IPS DF 19.7 (cell line): Measurements from ENCODE around the gene ANXA8.
"Not testable (repeated sequence)": the region's sequence is repeated elsewhere in the genome, so short reads cannot be mapped to it uniquely, and the experiment has no call there.

Experiments
- DNase-seq: peaks from one replicate; pipeline ENCODE4 v3.0.0-alpha.2; 2013; ENCODE audit warnings: low read depth, low spot score

The ANXA8 gene, protein sequence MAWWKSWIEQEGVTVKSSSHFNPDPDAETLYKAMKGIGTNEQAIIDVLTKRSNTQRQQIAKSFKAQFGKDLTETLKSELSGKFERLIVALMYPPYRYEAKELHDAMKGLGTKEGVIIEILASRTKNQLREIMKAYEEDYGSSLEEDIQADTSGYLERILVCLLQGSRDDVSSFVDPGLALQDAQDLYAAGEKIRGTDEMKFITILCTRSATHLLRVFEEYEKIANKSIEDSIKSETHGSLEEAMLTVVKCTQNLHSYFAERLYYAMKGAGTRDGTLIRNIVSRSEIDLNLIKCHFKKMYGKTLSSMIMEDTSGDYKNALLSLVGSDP

DNA sequence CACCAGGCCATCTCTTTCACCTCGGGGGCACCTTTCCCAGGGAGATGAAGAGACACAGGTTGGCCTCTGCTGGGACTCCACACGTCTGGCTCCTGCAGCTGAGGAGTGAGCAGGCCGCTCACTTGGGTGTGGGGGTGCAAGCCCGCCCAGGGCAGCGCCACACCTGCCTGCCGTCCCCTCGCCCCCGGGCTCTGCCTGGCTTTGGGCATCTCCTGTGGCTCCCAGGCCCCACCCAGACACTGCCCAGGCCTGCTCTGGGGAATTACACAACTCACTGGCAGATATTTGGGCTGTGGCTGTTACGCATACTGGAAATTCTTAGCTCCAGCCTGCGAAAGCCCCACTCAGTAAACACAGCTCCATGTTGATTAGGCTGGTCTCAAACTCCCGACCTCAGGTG is at the start of gene ANXA8:
Gene ANXA8 (minus strand): TSS at position 193 of the 400 bp plus-strand sequence. CDS start 182 bp downstream, at position 11.
- not testable (repeated sequence) for DNase-seq

DNA sequence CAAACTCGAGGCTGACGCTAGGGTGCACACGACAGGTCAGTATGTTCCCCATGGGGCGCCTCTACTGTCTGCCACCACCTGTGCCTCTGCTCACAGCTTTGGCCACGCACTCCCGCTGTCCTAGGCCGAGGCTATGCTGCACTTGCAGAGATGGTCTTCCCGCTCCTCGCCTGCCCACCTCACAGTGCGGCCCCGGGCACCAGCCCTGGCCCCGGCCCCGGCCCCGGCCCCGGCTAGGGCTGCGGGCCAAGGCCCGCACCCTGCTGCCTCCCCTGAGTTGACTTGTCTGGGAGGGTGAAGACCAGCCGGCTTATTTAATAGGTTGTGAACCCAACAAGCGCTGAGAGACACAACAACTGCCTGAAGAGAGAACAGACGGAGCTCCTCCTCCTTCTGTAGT is 39.6 kb upstream of the ANXA8 start, which contains the start of gene AGAP9:
Gene AGAP9 (minus strand): TSS at position 164 of the 400 bp plus-strand sequence. CDS start 112 bp downstream, at position 52.
- not testable (repeated sequence) for DNase-seq

DNA sequence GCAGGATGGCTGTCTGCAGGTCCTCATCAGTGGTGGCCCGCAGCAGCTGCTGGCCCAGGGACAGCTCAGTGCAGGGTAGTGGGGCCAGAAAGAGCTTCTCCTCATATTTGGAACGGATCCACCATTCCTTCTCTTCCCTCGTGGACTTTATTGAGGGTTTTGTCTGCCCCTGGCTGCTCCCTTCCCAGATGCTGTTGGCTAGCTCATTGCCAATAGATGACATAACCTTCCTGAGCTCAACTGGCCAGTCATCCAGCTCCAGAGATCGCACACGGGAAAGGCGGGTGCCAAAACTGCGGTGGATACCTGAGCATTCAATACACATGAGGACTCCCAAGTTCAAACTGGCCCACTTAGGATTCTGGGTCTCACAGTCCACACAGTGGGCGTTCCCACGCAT is 18.4 kb upstream of the ANXA8 start:
- DNase-seq = not testable (repeated sequence)

DNA sequence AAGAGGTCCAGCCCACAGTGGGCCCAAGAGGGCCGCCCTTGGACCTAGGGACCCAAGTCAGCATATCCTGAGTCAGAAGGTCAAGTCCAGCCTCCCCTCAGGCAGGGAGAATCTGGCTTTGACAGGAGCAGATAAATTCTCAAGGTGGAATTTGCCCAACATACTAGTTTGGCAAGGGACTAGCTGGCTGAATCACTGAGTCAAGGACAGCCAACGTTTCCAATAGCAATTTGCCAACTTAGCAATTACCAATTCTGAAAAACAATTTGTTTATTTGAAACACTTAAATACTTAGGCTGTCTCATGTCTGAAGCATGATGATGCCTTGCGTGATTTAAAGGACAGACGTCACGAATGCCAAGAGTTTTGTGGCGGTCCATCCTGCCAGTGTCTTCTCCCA is 10.3 kb upstream of the ANXA8 start:
- not testable (repeated sequence) for DNase-seq

DNA sequence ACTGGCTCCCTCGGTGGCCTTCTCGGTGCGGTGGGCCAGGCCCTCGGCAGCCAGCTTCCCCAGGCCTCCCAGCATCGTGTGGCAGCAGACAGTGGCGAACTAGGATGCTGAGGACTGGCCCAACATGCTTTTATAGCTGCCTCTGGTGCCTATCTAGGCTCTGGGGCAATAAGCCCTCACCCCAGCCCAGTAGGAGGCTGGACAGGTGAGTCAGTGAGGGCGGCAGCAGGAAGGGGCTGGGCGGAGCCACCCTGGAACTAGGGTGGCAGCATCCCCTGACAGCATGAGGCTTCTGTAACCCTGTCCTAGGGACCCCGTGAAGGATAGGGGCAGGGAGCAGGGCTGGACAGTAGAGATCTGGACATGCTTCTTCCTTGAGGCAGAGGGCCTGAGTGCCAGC is 7.7 kb upstream of the ANXA8 start, which contains the start of gene FAM25G:
Gene FAM25G (minus strand): TSS at position 101 of the 400 bp plus-strand sequence. CDS start 26 bp downstream, at position 75.
- DNase-seq = not testable (repeated sequence)

DNA sequence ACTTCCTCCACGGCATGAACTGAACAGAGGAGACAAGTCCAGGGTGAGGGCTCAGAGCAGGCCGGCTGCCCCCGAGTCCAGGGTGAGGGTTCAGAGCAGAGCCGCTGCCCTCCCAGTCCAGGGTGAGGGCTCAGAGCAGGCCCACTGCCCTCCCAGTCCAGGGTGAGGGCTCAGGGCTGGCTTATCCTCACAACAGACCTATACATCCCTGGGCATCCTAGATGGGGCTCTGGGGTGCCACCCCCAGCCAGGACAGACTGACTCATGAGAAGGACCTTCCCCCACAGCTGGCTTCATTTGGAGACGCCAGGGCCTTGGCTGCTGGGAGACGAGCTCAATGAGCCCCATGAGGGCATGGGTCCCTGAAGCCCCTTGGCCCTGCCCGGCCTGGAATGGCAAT is 5.7 kb upstream of the ANXA8 start:
- DNase-seq = not testable (repeated sequence)

DNA sequence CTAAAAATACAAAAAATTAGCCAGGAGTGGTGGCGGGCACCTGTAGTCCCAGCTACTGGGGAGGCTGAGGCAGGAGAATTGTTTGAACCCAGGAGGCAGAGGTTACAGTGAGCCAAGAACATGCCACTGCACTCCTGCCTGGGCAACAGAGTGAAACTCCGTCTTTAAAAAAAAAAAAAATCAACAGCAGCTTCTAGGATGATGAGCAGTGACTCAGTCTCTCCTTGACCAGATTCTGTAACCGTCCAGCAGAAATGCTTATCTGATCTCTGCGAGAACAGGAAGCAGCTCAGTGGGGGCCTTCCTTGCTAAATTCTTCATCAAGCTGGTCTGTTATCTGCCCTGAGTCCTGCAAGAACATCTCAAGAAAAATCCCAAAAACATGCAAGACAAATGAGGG is 2.0 kb upstream of the ANXA8 start:
- DNase-seq = not testable (repeated sequence)

DNA sequence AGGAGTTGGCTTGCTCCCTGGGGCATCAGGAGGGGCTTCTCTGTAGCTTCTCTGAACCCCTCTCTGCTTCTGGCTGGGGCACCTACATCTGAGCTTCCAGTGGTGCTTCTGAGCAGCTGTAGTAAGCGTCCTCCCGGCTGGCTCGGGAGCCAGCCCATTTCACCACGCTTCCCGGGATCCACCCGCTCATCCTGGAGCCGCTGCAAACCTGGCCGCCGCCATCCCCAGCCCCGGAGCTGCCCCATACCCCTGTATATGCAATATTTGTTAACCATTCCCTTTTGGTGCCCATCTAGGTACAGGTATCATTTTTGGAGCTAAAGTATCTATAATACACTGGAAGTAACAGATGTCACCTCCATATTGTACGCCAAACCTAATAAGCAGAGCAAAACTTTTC is 871 bp upstream of the ANXA8 start:
- not testable (repeated sequence) for DNase-seq

DNA sequence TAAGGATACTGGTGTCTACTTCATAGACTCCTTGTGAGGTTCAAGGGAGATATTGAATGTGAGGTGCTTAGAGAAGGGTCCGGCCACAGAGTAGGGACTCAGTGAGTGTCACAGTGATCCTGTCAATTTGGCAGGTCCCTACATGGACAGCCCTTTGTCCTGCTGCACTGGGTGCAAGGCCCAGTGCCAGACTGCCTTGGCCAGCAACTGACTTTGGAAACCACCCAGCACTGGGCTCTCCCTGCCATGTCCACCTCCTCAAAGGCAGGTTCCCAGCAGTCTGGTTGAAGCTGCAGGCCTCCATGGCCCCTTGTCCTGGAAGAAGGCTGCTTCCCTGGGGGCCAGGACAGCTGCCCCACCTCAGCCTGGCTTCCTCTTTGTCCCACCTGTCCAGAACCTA is 1.5 kb downstream of the ANXA8 start:
- not testable (repeated sequence) for DNase-seq

DNA sequence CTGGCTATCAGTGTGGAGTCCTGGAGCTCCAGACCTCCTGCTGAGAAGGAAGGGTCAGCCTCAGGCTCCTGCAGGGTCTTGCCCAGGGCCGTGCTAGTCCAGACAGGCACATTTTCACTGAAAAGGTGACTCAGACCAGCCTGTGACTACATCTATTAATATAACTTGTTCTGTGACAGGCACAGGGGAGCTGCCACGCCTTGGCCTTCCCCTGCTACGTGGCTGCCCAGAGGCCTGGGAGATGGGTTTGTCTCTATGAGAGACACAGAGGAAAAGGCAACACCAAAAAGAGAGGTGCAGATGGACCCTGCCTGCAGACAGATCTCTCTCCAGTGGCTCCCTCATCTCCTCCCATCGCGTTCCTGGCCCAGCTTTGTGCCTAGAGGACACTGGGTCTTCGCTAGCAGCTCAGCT is 2.1 kb downstream of the ANXA8 start:
- DNase-seq = not testable (repeated sequence)

DNA sequence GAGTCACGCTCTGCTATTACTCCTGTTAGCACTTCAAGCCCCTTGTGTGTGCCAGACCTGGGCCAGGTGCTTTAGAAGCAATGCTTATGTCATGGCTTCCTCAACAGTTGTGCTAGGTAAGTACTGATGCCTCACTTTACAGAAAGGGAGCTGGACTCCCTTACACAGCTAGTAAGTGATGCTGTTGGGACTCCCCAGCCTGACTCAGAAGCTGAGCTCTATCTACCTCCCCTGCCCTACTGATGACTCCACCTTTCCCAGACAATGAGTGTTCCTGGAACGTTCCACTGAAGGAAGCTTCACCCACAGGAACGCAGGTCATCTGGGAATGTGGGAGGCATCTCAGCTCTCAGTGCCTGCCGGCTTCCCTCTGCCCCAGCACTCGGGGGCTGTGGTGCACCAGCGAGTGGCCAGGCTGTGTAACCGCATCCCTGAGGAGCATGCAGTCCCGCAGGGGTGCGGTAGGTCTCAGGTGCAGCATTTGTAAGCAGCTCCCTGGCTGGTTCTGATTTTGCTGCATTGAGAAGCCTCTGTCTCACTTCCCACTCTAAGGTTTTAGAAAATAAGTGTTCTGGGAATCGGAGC is 2.6 kb downstream of the ANXA8 start:
- not testable (repeated sequence) for DNase-seq

DNA sequence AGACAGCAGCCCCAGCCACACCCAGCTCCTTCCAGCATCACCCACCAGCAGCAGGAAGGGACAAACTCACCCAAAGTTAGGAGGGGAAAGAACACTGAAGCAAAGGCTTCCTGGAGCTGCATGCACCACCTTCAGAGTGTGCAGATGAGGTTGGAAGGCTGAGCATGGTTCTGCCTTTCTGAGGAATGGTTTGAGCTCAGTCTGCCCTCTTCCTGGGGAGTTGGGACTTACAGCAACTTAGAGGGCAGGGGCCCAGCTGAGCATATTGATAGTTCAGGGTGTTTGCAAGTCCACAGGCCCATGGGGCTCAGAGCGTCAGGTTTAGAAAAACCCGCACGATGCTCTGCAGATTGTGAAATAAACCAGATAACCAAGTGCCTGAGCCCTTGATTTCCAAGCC is 3.8 kb downstream of the ANXA8 start:
- DNase-seq = not testable (repeated sequence)

DNA sequence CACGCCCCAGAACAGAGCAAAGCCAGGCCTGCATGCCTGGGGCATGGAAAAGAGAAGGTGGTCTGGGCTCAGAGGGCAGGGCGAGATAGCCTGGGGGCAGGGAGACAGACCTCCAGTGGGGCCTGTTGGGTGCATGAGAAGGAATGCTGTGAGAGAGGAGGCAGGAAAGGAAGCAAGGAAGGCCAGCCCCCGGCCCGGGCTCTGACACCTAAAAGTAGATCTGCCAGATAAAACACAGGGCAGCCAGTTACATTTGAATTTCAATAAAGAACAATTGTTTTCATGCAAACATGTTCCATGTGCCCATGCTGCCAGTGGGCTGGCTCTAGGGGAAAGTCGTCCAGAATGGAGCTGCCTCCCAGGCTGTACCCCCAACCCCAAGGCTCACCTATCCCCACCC is 5.8 kb downstream of the ANXA8 start:
- not testable (repeated sequence) for DNase-seq

DNA sequence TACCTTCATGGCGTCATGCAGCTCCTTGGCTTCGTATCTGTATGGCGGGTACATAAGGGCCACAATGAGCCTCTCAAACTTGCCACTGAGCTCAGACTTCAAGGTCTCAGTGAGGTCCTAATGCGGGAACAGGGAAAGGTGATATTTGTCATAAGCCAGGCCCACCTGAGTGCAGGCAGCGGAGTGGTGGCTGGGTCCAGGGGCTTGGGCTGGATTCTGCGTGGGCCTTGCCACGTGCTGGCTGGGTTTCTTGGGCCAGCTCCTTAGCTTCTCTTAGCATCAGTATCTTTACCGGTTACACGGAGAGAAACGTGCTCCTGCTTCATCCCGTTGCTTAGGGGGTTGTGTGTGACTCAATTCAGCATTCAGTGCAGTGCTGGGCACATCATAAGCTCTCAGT is 6.8 kb downstream of the ANXA8 start:
- DNase-seq = not testable (repeated sequence)

DNA sequence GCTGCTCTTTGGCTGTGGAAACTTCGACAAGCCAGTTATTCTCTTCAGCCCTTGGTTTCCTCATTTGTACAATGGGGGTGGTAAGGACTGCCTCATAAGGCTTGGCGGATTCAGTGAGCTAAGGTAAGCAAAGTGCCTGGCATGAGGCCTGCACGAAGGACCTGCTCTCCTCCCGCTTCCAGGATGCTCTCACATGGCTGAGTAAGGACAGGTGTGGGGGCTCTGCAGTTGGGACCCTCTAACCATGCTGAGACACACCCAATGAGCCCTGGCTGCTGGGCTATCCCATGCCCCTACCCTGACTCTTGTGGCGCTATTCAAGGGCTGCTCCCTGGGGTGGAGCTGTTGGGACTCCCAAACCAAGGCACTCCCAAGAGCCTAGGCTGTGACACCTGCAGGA is 8.8 kb downstream of the ANXA8 start:
- not testable (repeated sequence) for DNase-seq

DNA sequence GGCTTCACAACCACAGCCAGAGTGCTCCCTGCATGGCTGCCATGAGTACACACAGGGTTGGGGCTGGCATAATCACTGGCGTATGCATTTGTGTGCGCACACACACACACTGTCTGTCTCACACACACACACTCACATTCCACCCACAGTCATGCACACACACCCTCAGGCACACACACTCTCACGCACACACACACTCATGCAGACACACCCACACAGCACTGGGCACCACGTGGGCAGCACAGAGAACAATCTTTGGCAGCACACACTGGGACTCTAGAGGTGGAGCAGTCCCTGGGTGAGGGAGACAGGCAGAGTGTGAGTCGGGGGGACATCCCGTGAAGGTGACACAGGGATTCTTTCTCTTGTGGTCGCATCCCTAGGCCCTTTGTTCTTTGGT is 10.4 kb downstream of the ANXA8 start:
- not testable (repeated sequence) for DNase-seq

DNA sequence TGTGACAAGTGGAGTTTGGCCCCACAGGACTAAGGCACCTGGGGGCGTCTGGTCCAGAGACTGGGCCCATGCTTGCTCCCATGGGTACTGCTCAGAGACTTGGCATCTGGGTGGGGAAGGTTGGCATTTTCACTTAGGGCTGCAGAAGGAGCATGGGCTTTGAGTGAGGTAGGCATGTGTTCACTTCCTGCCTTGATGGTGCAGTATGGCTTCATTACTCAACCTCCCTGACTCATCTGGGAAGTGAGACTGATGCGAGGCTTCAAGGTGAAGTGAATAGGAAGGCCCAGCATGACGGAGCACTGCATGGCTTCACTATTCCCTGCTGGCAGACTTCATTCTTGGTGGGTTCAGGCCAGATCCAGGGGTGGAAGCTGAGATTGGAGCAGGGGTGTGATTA is 11.3 kb downstream of the ANXA8 start:
- not testable (repeated sequence) for DNase-seq

DNA sequence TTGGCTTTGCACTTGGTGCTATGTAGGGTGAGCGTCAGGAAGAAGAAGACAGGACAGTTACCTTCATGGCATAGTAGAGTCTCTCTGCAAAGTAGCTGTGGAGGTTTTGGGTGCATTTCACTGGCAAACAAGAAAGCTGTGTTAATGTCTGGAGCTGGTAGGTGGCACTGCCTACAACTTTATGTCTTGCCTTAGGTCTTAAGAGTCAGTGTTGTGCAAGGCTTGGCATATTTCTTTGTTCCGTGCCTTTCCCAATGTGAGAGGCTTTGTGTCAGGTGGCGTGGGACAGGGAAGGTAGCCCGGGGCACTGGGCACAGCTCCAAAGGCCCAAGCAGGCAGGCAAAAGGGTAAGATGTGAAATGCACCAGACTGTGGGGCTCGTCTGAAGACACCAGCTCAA is 11.8 kb downstream of the ANXA8 start:
- DNase-seq = not testable (repeated sequence)

DNA sequence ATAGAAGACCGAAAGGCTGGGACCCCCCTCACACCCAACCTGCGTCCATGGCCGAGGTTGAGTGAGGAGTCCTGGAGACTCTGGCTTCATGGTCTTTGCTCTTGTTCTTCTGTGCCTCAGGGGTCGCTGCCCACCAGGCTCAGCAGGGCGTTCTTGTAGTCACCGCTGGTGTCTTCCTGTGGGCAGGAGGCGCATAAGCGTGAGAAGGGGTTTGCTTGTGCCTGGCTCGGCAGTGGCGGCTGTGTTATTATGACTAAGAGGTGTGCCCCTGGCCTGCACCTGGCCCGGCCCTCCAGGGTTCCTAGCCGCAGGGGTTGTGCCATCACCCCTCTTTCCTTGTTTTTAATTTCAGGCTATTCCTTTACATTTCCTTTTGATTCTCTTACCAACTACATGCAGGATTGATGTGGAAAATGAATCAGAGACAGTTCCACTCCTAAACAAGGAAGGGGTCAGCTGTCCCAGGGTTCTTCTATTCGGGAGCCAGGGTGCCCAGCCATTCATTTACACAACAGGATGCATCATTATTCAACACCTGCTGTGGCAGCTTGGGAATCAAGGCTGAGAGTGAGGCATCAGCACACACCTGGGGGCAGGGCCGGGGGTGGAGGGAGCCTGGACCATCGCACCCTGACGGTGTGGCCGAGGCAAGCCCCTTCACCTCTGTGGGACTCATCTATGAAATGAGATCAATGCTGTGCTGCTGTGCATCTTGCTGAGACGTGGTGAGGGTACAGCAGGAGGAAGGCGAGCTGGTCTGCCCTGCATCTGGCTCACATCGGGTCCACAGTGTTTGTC is 15.0 kb downstream of the ANXA8 start:
- DNase-seq = not testable (repeated sequence)

DNA sequence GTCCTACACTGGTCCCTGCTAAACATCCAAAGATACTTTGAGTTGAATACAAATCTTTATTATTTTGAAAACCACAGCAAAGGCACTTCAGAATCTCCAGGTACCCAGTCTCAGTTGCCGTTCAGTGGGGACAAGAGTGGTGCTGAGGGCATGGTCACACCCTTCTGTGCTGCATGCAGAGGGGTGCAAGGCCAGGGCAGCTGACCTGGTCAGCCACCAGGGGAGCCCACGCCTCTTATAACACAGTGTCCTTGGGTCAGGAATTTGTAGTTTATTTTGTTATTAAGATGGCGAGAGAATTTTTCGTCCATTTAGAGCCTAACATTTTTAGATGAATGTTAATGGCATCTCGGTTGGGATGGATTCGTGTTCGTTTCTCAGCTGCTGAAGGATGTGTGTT is 16.0 kb downstream of the ANXA8 start:
- not testable (repeated sequence) for DNase-seq

DNA sequence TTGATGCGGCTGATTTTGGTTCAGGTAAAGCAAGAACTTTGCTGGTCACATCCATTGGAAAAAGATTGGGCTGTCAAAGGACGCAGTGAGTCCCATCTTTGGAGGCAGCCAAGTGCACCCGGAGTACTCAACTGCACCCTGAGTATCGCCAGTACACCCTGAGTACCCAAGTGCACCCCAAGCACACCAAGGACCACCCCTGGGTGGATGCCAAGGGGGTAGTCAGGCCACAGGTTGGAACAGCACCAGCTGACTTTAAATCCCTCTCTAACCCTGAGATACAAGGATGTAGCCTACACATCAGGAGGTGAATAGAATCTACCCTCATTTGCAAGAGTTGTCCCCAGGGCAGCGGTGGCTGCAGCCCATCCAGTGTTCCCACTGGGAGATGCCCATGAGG is 16.5 kb downstream of the ANXA8 start:
- not testable (repeated sequence) for DNase-seq
